Ovary (tissue), 9 donors: ENCODE results near the gene MECP2. TPM values are rescaled to one million over a fixed set of nuclear protein-coding genes. Genes with fewer than 3 reads are reported as not detected.

Experiments
- DNase-seq, 5 donors: peaks; one replicate each; pipeline ENCODE4 v3.0.0-alpha.2; 2019 to 2020
- H3K27ac ChIP-seq, 2 donors: fragments of 200-600 bp; one replicate each; pipeline versions ENCODE4 v1.5.1 to v1.8.0; 2019 to 2022
- H3K27me3 ChIP-seq: fragments of 200-600 bp; one replicate; pipeline ENCODE4 v1.8.0; 2022
- H3K36me3 ChIP-seq: fragments of 200-600 bp; sonication (generic); one replicate; pipeline ENCODE4 v1.5.1; 2019
- H3K4me1 ChIP-seq: one replicate; pipeline ENCODE4 v1.8.1; 2013; ENCODE audit warnings: mild to moderate bottlenecking, moderate library complexity; ENCODE audit not compliant: insufficient read depth
- H3K4me3 ChIP-seq: fragments of 200-600 bp; sonication (generic); one replicate; pipeline ENCODE4 v1.5.1; 2017
- H3K9me3 ChIP-seq, 2 donors: fragments of 200-600 bp in 1 of 2; sonication (generic) in 1 of 2; one replicate each; pipeline versions ENCODE4 v1.5.1 to v1.8.1; 2013 to 2019; ENCODE audit warnings: mild to moderate bottlenecking in 1 of 2, moderate library complexity in 1 of 2
- CTCF ChIP-seq, 3 donors: fragments of 450-650 bp in 2 of 3; fragments of 200-600 bp in 1 of 3; IDR thresholded peaks; one replicate each; pipeline versions ENCODE4 v1.5.1 to v1.8.0; 2016 to 2022; ENCODE audit warnings: antibody characterized with exemption in 3 of 3, mild to moderate bottlenecking in 1 of 3
- EP300 ChIP-seq: sonication (generic); formaldehyde crosslinking; IDR thresholded peaks from one replicate; pipeline ENCODE4 v1.6.1; 2017; ENCODE audit warnings: antibody characterized with exemption
- POLR2A ChIP-seq: fragments of 450-650 bp; IDR thresholded peaks from one replicate; pipeline ENCODE4 v1.6.1; 2017; ENCODE audit warnings: antibody characterized with exemption, mild to moderate bottlenecking, moderate library complexity
- WGBS, 3 donors: extraction: QIAGEN DNeasy Blood & Tissue Kit in 1 of 3; methylation state at CpG; one replicate each; pipeline versions ENCODE4 v1.1.5 to v1.1.7; 2013 to 2017; 5-methylcytosine and 5-hydroxymethylcytosine counted together
- intact Hi-C, 4 donors: fragments of 100-400 bp; cut with DNase I; formaldehyde crosslinking; loops; one replicate each; pipeline versions ENCODE4 v1.11.0 to v1.15.1; 2022 to 2023
- polyA plus RNA-seq, 2 donors: library from polyadenylated mRNA; stranded (reverse); fragments of 200-250 nt in 1 of 2; fragments of 350-450 nt in 1 of 2; fragmentation: Illumina TruSeq in 1 of 2; extraction: RNeasy Lipid Tissue Mini Kit (QIAGEN cat#74804) in 1 of 2; gene quantifications; one replicate each; pipeline ENCODE4 v1.2.3, GENCODE V29; 2013 to 2014
- total RNA-seq, 7 donors: library from RNA; depleted of rRNA in 2 of 7; stranded (reverse); fragments of >200 nt in 2 of 7; fragmentation: NEBNext Ultra II Directional in 3 of 7; extraction: Animal tissue kit (Norgen Biotek cat#: 25700) in 3 of 7; gene quantifications; one replicate each; pipeline versions ENCODE4 v1.1.0 to v1.2.4, GENCODE V29; 2016 to 2023
- donor health status: DM: no; HTN: no; CAD: no; lungs with moderate emphysema.
- donor health status: DM: no; HTN: no; CAD: no.
- donor health status: Bipolar disorder and iron deficiency.
- donor health status: DM: yes; HTN: yes; CAD: no.
- donor health status: DM: no; HTN: no; CAD: no.
- donor health status: DM: yes; HTN: yes; CAD: no.

MECP2 gene
- total and polyA plus RNA-seq, 9 donors = 26.8 to 91.2 (median 62.2) TPM

DNA sequence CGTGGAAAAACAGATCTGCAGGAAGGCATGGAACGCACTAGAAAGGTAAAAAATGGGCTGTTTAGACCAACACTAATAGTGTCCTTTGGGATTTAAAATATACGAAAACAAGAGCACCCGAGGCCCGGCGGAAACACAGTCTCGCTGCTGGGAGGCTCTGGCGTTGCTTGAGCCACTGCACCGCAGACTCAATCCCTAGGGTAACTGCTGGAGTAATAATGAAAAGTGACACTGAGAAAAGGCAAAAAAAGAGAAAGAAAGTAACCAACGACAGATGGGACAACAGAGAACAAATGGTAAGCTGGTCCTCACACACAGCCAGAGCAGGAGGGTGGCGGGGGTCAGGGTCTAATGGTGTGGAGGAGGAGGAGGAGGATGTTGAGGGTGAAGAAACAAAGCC is 93.2 kb downstream of the MECP2 start:
- H3K27ac ChIP-seq = no peak overlapping the region
- 79 to 82% (median 81%) methylated on average over 11 of the region's 11 CpGs for WGBS, 3 donors
- no peaks in the 10 kb centered on the region for H3K4me1 ChIP-seq
- H3K4me3 ChIP-seq = no peak overlapping the region
- intact Hi-C loops = no loop called here
- H3K9me3 ChIP-seq = no peaks in the 10 kb centered on the region
- TF ChIP-seq CTCF (IDR thresholded peaks at IDR 0.05) (no peak), POLR2A (no peak), EP300 (no peak)
- no peak for DNase-seq
- no peaks in the 10 kb centered on the region for H3K36me3 ChIP-seq
- H3K27me3 ChIP-seq = no peaks in the 10 kb centered on the region

GRCh38 chrX:154002215-154002719 is 95.2 kb downstream of the MECP2 start:
- WGBS, 3 donors = 86 to 91% (median 89%) methylated on average over 17 of the region's 17 CpGs
- DNase-seq = no peak
- Histone ChIP-seq H3K27ac (no peak overlapping the region), H3K9me3 (no peaks in the 10 kb centered on the region), H3K4me3 (no peak overlapping the region), H3K4me1 (no peaks in the 10 kb centered on the region), H3K27me3 (no peaks in the 10 kb centered on the region), H3K36me3 (no peaks in the 10 kb centered on the region)
- intact Hi-C loops = no loop called here
- no peak for TF ChIP-seq EP300
- TF ChIP-seq CTCF (IDR thresholded peaks at IDR 0.05) = no peak
- no peak for TF ChIP-seq POLR2A

DNA sequence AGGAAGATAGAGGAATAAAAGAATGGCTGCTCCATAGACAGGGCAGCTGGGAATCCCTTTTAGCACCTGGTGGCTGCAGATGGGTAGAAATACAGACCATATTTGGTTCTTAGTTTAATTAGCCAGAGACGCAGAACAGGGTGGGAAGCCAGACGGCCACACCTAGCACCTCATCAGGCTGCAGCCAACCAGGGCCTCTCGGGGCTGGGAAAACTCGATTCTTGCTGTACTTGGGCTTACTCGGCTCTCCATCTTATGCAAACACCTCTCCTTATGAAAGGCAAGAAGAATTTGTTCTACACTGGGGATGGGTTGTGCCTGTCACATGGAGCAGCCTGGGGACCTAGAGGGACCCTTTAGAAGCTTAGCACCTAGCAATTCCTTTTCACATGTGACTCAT is 97.5 kb downstream of the MECP2 start:
- H3K4me1 ChIP-seq = no peaks in the 10 kb centered on the region
- no peaks in the 10 kb centered on the region for H3K27me3 ChIP-seq
- TF ChIP-seq EP300 (no peak), CTCF (IDR thresholded peaks at IDR 0.05) (no peak), POLR2A (no peak)
- DNase-seq = no peak
- no peak overlapping the region for H3K4me3 ChIP-seq
- no peak overlapping the region for H3K27ac ChIP-seq
- intact Hi-C loops = no loop called here
- WGBS, 3 donors = 44 to 52% (median 50%) methylated on average over 5 of the region's 5 CpGs
- no peaks in the 10 kb centered on the region for H3K9me3 ChIP-seq
- H3K36me3 ChIP-seq = no peaks in the 10 kb centered on the region

- H3K4me3 ChIP-seq = no peak overlapping the region
- intact Hi-C loops = no loop called here
- no peaks in the 10 kb centered on the region for H3K9me3 ChIP-seq
- TF ChIP-seq EP300 (no peak), CTCF (IDR thresholded peaks at IDR 0.05) (no peak), POLR2A (no peak)
- H3K36me3 ChIP-seq = no peaks in the 10 kb centered on the region
- no peaks in the 10 kb centered on the region for H3K4me1 ChIP-seq
- no peak for DNase-seq
- H3K27me3 ChIP-seq = no peaks in the 10 kb centered on the region
- 50 to 53% (median 51%) methylated on average over 19 of the region's 19 CpGs for WGBS, 3 donors
- H3K27ac ChIP-seq = no peak overlapping the region
Measured at GRCh38 chrX:153999359-154000037, 98.0 kb downstream of the MECP2 start.
